NCI-H748 treated with DMSO at 0.1 percent for 48 hours (cell line): ENCODE results near the gene PPP1R13B.
A peak's percentile ranks its signal among the peaks of the same experiment; 100 is the strongest.

Source experiments
- DNase-seq: peaks from one replicate; lab custom pipeline; 2025; lab: John Stamatoyannopoulos, UW

PPP1R13B gene

GRCh38 chr14:103711516-103712431, 135.6 kb downstream of the PPP1R13B start:
- DNase-seq = no peak

- DNase-seq = peak; percentile 72
Observed at GRCh38 chr14:103710771-103711377, 136.5 kb downstream of the PPP1R13B start.

GRCh38 chr14:103709814-103710213, 137.6 kb downstream of the PPP1R13B start:
- DNase-seq = no peak

GRCh38 chr14:103708750-103709187, 138.6 kb downstream of the PPP1R13B start:
- no peak for DNase-seq

GRCh38 chr14:103707329-103708263, 139.8 kb downstream of the PPP1R13B start:
- DNase-seq = no peak

- DNase-seq = no peak
Observed at GRCh38 chr14:103706551-103707328, 140.6 kb downstream of the PPP1R13B start.

- DNase-seq = no peak
Observed at GRCh38 chr14:103705504-103706284, 141.7 kb downstream of the PPP1R13B start.

GRCh38 chr14:103705118-103705503, 142.3 kb downstream of the PPP1R13B start:
- no peak for DNase-seq

- no peak for DNase-seq
Observed at GRCh38 chr14:103704708-103705107, 142.7 kb downstream of the PPP1R13B start.

- DNase-seq = no peak
Observed at GRCh38 chr14:103703433-103704385, 143.7 kb downstream of the PPP1R13B start.

- DNase-seq = no peak
Observed at GRCh38 chr14:103702497-103703432, 144.6 kb downstream of the PPP1R13B start.

- no peak for DNase-seq
Observed at GRCh38 chr14:103702095-103702494, 145.3 kb downstream of the PPP1R13B start.

- DNase-seq = no peak
Observed at GRCh38 chr14:103700753-103701490, 146.5 kb downstream of the PPP1R13B start.

- DNase-seq = no peak
Observed at GRCh38 chr14:103699901-103700752, 147.2 kb downstream of the PPP1R13B start.

- no peak for DNase-seq
Observed at GRCh38 chr14:103699261-103699661, 148.1 kb downstream of the PPP1R13B start.
